Neural progenitor cell (in vitro differentiated cells): ENCODE data around the gene TCEAL1. TPM values are rescaled to one million over a fixed set of nuclear protein-coding genes. Genes with fewer than 3 reads are reported as not detected.

Experiments
- DNase-seq: peaks from one replicate; pipeline ENCODE4 v3.0.0-alpha.2; 2016; ENCODE audit warnings: low spot score
- H2AFZ ChIP-seq: fragments of 200-600 bp; sonication (generic); replicated peaks from 2 replicates; pipeline ENCODE4 v1.6.1; 2016; ENCODE audit warnings: antibody characterized with exemption
- H3F3A ChIP-seq: fragments of 200-600 bp; sonication (generic); 2 replicates; pipeline ENCODE4 v1.6.1; 2016; ENCODE audit warnings: antibody characterized with exemption, low read depth
- H3K27ac ChIP-seq: fragments of 200-600 bp; sonication (generic); 2 replicates; pipeline ENCODE4 v1.5.1; 2016; ENCODE audit warnings: mild to moderate bottlenecking
- H3K27me3 ChIP-seq: fragments of 200-600 bp; sonication (generic); 2 replicates; pipeline ENCODE4 v1.6.1; 2016; ENCODE audit warnings: mild to moderate bottlenecking, moderate library complexity
- H3K36me3 ChIP-seq: fragments of 200-600 bp; sonication (generic); 2 replicates; pipeline ENCODE4 v1.5.1; 2016
- H3K4me1 ChIP-seq: fragments of 200-600 bp; sonication (generic); 2 replicates; pipeline ENCODE4 v1.6.1; 2016; ENCODE audit warnings: mixed run types
- H3K4me2 ChIP-seq: fragments of 200-600 bp; sonication (generic); 2 replicates; pipeline ENCODE4 v1.6.1; 2016
- H3K4me3 ChIP-seq: fragments of 200-600 bp; sonication (generic); 2 replicates; pipeline ENCODE4 v1.5.1; 2016
- H3K79me2 ChIP-seq: fragments of 200-600 bp; sonication (generic); 2 replicates; pipeline ENCODE4 v1.6.1; 2016; ENCODE audit warnings: low read depth
- H3K9ac ChIP-seq: fragments of 200-600 bp; sonication (generic); 2 replicates; pipeline ENCODE4 v1.6.1; 2016
- H3K9me3 ChIP-seq: fragments of 200-600 bp; sonication (generic); 2 replicates; pipeline ENCODE4 v1.5.1; 2016; ENCODE audit warnings: low read depth
- H4K20me1 ChIP-seq: fragments of 200-600 bp; sonication (generic); 2 replicates; pipeline ENCODE4 v1.6.1; 2016; ENCODE audit warnings: low read depth
- H3K27ac Mint-ChIP-seq: 3 replicates; pipeline ENCODE4 v1.8.0; 2021; ENCODE audit warnings: mixed read lengths
- H3K27me3 Mint-ChIP-seq: 2 replicates; pipeline ENCODE4 v1.8.0; 2022; ENCODE audit warnings: low read depth, mild to moderate bottlenecking, inconsistent platforms, moderate library complexity, mixed read lengths; ENCODE audit not compliant: insufficient read depth
- H3K36me3 Mint-ChIP-seq: 3 replicates; pipeline ENCODE4 v1.8.0; 2021; ENCODE audit warnings: mixed read lengths
- H3K4me1 Mint-ChIP-seq: 3 replicates; pipeline ENCODE4 v1.8.0; 2021; ENCODE audit warnings: mixed read lengths
- H3K4me3 Mint-ChIP-seq: 3 replicates; pipeline ENCODE4 v1.8.0; 2021; ENCODE audit warnings: mild to moderate bottlenecking, moderate library complexity, mixed read lengths
- H3K9me3 Mint-ChIP-seq: 3 replicates; pipeline ENCODE4 v1.8.0; 2020; ENCODE audit warnings: mixed read lengths
- EZH2 ChIP-seq: fragments of 200-600 bp; sonication (generic); IDR thresholded peaks from 2 replicates; pipeline ENCODE4 v1.6.1; 2017; ENCODE audit warnings: antibody characterized with exemption, mild to moderate bottlenecking, moderate library complexity
- EZH2phosphoT487 ChIP-seq: fragments of 200-600 bp; sonication (generic); IDR thresholded peaks from 2 replicates; pipeline ENCODE4 v1.6.1; 2017; ENCODE audit warnings: antibody characterized with exemption
- total RNA-seq: library from RNA; depleted of rRNA; stranded (reverse); fragments of >200 nt; gene quantifications from 2 replicates; pipeline ENCODE4 v1.2.3, GENCODE V29; 2015; ENCODE audit warnings: low replicate concordance
- TF ChIP-seq, protein P1 (sequence below): fragments of 200-600 bp; sonication (generic); IDR thresholded peaks from 2 replicates; pipeline ENCODE4 v1.5.1; 2017; ENCODE audit warnings: antibody characterized with exemption, mild to moderate bottlenecking

The TCEAL1 gene, protein sequence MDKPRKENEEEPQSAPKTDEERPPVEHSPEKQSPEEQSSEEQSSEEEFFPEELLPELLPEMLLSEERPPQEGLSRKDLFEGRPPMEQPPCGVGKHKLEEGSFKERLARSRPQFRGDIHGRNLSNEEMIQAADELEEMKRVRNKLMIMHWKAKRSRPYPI
- total RNA-seq: 15.4 and 17.0 TPM in 2 replicates

DNA sequence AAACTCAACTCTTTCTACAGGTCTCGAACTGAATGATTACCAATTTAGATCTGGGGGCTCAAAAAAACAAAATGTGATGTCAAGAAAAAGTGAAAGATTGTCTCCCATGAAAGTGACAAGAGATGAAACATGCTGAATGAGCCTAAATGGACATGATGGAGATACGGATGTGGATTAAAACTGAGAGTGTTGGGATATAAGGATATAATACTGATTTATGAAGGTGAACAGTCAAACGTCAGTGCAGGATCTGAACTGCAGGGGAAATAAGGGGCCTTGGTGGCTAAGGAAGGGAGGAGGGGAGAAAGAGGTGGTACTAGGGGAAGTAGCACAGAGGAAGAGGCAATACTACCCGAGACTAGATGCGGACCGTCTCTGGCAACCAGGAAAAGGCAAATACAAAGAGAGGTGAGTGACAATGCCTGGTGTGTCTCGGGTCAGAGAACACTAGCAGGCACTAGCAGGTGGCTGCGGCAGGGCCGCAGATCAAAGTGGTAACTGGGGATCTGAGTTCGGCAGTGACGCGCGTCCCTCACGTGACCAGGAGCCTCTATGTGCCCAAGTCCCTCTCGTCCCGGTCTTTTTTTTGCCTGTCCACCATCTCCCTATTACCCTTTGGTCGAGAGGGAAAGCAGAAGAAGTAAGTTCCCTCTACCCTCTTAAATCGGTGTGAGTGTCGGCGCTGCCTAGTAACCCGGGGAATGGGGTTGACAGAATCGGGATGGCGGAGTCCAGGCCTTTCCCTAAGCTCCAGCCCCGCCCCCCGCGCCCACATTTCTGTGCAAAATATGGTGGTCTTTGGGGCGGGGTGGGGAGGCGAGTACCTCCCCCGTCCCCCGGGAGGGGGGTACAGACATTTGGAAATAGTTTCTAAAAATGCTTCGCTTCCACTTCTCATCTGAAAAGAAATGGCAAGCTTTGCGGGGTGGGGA lies at the start of gene TCEAL1:
TCEAL1 (plus strand) TSS at position 590 of the 932 bp plus-strand sequence. CDS start 942 bp downstream, outside the sequence.
- peaks cover 10% of the 10 kb centered on the region for H3K79me2 ChIP-seq
- H4K20me1 ChIP-seq: no peaks in the 10 kb centered on the region
- H3F3A ChIP-seq: peaks cover 29% of the 10 kb centered on the region
- H3K4me3 ChIP-seq: peak within 1 kb of the TSS; percentile 61
- peaks cover 43% of the 10 kb centered on the region for H3K4me1 Mint-ChIP-seq
- H3K4me3 Mint-ChIP-seq: peak within 1 kb of the TSS; percentile 84
- H3K36me3 Mint-ChIP-seq: no peaks in the 10 kb centered on the region
- H3K9ac ChIP-seq: no peak within 1 kb of the TSS
- no peaks in the 10 kb centered on the region for H3K36me3 ChIP-seq
- H3K9me3 Mint-ChIP-seq: no peaks in the 10 kb centered on the region
- no peaks in the 10 kb centered on the region for H3K27me3 ChIP-seq
- H3K27me3 Mint-ChIP-seq: peaks cover 9% of the 10 kb centered on the region
- TF ChIP-seq, protein P1, sequence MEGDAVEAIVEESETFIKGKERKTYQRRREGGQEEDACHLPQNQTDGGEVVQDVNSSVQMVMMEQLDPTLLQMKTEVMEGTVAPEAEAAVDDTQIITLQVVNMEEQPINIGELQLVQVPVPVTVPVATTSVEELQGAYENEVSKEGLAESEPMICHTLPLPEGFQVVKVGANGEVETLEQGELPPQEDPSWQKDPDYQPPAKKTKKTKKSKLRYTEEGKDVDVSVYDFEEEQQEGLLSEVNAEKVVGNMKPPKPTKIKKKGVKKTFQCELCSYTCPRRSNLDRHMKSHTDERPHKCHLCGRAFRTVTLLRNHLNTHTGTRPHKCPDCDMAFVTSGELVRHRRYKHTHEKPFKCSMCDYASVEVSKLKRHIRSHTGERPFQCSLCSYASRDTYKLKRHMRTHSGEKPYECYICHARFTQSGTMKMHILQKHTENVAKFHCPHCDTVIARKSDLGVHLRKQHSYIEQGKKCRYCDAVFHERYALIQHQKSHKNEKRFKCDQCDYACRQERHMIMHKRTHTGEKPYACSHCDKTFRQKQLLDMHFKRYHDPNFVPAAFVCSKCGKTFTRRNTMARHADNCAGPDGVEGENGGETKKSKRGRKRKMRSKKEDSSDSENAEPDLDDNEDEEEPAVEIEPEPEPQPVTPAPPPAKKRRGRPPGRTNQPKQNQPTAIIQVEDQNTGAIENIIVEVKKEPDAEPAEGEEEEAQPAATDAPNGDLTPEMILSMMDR: no peak
- TF ChIP-seq EZH2phosphoT487 (no peak), EZH2 (no peak)
- no peaks in the 10 kb centered on the region for H3K9me3 ChIP-seq
- peaks cover 19% of the 10 kb centered on the region for H3K4me1 ChIP-seq
- peak within 1 kb of the TSS; percentile 85 for H3K27ac ChIP-seq
- peak within 1 kb of the TSS; percentile 80 for H3K4me2 ChIP-seq
- peak within 1 kb of the TSS; percentile 44 for H2AFZ ChIP-seq
- DNase-seq: peak; percentile 76
- H3K27ac Mint-ChIP-seq: peak within 1 kb of the TSS; percentile 3

DNA sequence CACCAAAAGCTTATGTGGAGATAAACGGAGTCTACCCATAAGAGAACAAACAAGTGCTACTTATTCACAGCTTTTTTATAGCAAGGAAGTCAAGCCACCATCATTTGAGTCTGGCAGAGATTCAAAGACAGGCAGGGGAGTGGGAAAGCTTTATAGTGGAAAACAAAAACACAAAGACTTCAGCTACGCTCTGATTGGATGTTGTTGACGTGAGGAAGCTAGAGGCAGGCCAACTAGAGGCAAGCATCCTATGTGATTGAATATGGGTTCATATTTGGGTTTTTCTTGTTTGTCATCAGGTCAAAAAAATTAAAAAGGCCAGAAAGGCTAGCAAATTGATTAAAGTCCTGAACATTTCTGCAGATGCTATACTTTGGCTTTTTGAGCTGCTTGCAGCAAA lies 44.2 kb upstream of the TCEAL1 start:
- Mint-ChIP-seq H3K27ac (no peak overlapping the region), H3K27me3 (no peaks in the 10 kb centered on the region), H3K9me3 (peaks cover 7% of the 10 kb centered on the region), H3K4me1 (peaks cover 2% of the 10 kb centered on the region), H3K36me3 (no peaks in the 10 kb centered on the region), H3K4me3 (peak overlapping the region; percentile 93)
- Histone ChIP-seq H3K4me1 (no peaks in the 10 kb centered on the region), H3K27ac (no peak overlapping the region), H3F3A (peaks cover 7% of the 10 kb centered on the region), H3K27me3 (peaks cover 20% of the 10 kb centered on the region), H2AFZ (peak overlapping the region; percentile 8), H3K36me3 (no peaks in the 10 kb centered on the region), H3K79me2 (no peaks in the 10 kb centered on the region), H4K20me1 (no peaks in the 10 kb centered on the region), H3K4me3 (peak overlapping the region; percentile 76), H3K9ac (no peak overlapping the region), H3K9me3 (no peaks in the 10 kb centered on the region), H3K4me2 (peak overlapping the region; percentile 77)
- DNase-seq: peak; percentile 12
- TF ChIP-seq EZH2 (no peak), EZH2phosphoT487 (no peak)
- TF ChIP-seq, protein P1: no peak

DNA sequence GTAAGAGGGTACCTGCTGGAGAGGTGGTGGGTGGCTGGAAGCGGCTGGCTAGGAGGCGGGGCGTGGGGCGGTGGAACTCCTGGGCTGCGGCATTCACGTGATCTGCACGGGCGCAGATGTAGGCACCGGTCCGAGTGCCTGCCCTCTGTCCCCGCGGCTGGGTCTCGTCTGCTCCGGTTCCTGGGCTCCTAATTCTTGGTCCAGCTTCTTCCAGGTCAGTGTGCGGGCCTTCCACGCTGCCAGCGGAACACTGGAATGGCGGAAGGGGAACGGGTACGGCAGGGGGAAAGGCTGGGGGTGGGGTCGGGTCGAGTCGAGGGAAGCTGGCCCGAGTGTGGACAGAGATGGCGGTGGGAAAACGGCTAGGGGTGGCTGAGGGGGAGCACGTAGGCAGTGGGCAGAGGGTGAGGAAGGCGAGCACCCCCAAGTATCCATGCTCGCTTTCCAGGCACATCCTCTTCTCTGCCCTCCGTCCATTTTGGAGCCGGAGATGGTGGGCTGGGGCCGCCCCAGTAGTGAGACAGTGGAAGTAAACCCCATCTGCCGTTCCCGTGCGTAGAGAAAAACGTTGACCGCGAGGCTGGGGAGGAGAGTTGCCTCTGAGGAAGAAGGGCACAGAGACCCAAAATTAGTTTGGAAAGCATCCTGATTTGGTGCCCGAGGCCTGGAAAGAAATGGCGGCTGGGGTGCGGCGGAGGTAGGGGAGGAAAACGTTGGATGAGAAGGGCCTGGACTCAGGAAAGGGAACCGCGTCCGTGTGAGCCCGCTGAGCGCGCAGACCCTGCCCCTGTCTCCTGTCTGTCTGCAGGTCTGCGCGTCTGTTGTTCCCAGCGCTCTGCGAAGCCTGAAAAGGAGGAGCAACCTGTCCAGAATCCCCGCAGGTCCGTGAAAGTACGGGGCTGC lies 43.1 kb upstream of the TCEAL1 start, which contains the start of gene TCEAL4:
TCEAL4 (plus strand) TSS at position 105 of the 903 bp plus-strand sequence. CDS start 1,161 bp downstream, outside the sequence.
- H3K27ac Mint-ChIP-seq: no peak within 1 kb of the TSS

More for the DNA sequence above, 43.1 kb upstream of the TCEAL1 start, which contains the start of gene TCEAL4:
- H3K9ac ChIP-seq: peak within 1 kb of the TSS; percentile 64
- H3K4me3 Mint-ChIP-seq: peak within 1 kb of the TSS; percentile 93
- peak within 1 kb of the TSS; percentile 72 for H2AFZ ChIP-seq
- H3K36me3 ChIP-seq: no peaks in the 10 kb centered on the region
- H3K27me3 ChIP-seq: peaks cover 9% of the 10 kb centered on the region
- TF ChIP-seq, protein P1: no peak
- no peak for TF ChIP-seq EZH2
- peaks cover 7% of the 10 kb centered on the region for H3F3A ChIP-seq
- H3K4me3 ChIP-seq: peak within 1 kb of the TSS; percentile 76
- no peaks in the 10 kb centered on the region for H4K20me1 ChIP-seq
- H3K9me3 ChIP-seq: no peaks in the 10 kb centered on the region
- H3K4me2 ChIP-seq: peak within 1 kb of the TSS; percentile 77
- H3K4me1 ChIP-seq: no peaks in the 10 kb centered on the region
- H3K27me3 Mint-ChIP-seq: no peaks in the 10 kb centered on the region
- H3K79me2 ChIP-seq: no peaks in the 10 kb centered on the region
- peaks cover 7% of the 10 kb centered on the region for H3K9me3 Mint-ChIP-seq
- H3K4me1 Mint-ChIP-seq: peaks cover 2% of the 10 kb centered on the region
- H3K27ac ChIP-seq: no peak within 1 kb of the TSS
- DNase-seq: peak; percentile 60
- no peaks in the 10 kb centered on the region for H3K36me3 Mint-ChIP-seq
